K562 (cell line): ENCODE results near the gene DISC1. TPM values are rescaled to one million over a fixed set of nuclear protein-coding genes. Genes with fewer than 3 reads are reported as not detected.
A peak's percentile ranks its signal among the peaks of the same experiment; 100 is the strongest.

Experiments used
- C11orf30 ChIP-seq: fragments of 450-650 bp; IDR thresholded peaks from 2 replicates; pipeline ENCODE4 v1.6.1; 2016; ENCODE audit warnings: low read depth, mild to moderate bottlenecking
- ETV6 ChIP-seq, 3 experiments: fragments of 150-350 bp in 1 of 3; sonication (generic) in 1 of 3; formaldehyde crosslinking in 1 of 3; IDR thresholded peaks; 2 replicates each; pipeline versions ENCODE4 v1.6.1 to v1.8.0; 2014 to 2022; ENCODE audit warnings: borderline replicate concordance in 2 of 3, low read depth in 2 of 3, antibody characterized with exemption in 1 of 3, low read length in 1 of 3, mild to moderate bottlenecking in 1 of 3, missing genetic modification reagents in 1 of 3
- MAFG ChIP-seq: fragments of 450-650 bp; conservative IDR thresholded peaks from 2 replicates; pipeline ENCODE4 v1.6.1; 2016; ENCODE audit warnings: missing genetic modification characterization, missing compliant biosample characterization
- MAFK ChIP-seq: IDR thresholded peaks from 2 replicates; pipeline ENCODE4 v1.6.1; 2011; ENCODE audit warnings: low read length, improper control_type of control experiment
- MCM2 ChIP-seq: fragments of 450-650 bp; IDR thresholded peaks from 2 replicates; pipeline ENCODE4 v1.6.1; 2017; ENCODE audit warnings: low read depth, mild to moderate bottlenecking
- NR2C1 ChIP-seq, 2 experiments: fragments of 450-650 bp; IDR thresholded peaks; 2 replicates each; pipeline ENCODE4 v1.6.1; 2017; ENCODE audit warnings: mild to moderate bottlenecking in 2 of 2, antibody characterized with exemption in 1 of 2, inconsistent platforms in 1 of 2, missing compliant biosample characterization in 1 of 2, missing genetic modification characterization in 1 of 2
- TGIF2 ChIP-seq: sonication (generic); formaldehyde crosslinking; IDR thresholded peaks from 2 replicates; pipeline ENCODE4 v1.8.1; 2022; ENCODE audit warnings: mild to moderate bottlenecking, missing genetic modification reagents, moderate library complexity
- ZNF124 ChIP-seq: sonication (generic); formaldehyde crosslinking; IDR thresholded peaks from 2 replicates; pipeline ENCODE4 v1.8.1; 2022; ENCODE audit warnings: missing genetic modification reagents
- ZNF253 ChIP-seq: fragments of 250-450 bp; sonication (Bioruptor Pico); conservative IDR thresholded peaks from 2 replicates; pipeline ENCODE4 v1.6.1; 2021; ENCODE audit warnings: mild to moderate bottlenecking
- ZNF316 ChIP-seq: fragments of 450-650 bp; IDR thresholded peaks from 2 replicates; pipeline ENCODE4 v1.6.1; 2016
- polyA plus RNA-seq, 8 experiments: library from polyadenylated mRNA; depleted of rRNA in 4 of 8; stranded (reverse) in 5 of 8; unstranded in 3 of 8; fragments of >200 nt; fragmentation: Nextera tagmentation in 2 of 8; fragmentation: Illumina TruSeq in 1 of 8; extraction: Ambion mirVana in 2 of 8; extraction: Trizol in 1 of 8; gene quantifications; 2 replicates each; pipeline versions ENCODE4 v1.2.1 to v1.2.3, GENCODE V29; 2011 to 2014; ENCODE audit warnings: inconsistent platforms in 1 of 8, missing spikeins in 1 of 8
- total RNA-seq, 7 experiments: library from RNA; depleted of rRNA in 6 of 7; stranded (reverse); fragments of >200 nt in 6 of 7; fragmentation: Illumina TruSeq in 2 of 7; extraction: Trizol in 2 of 7; gene quantifications; 2 replicates each; pipeline versions ENCODE4 v1.2.1 to v1.2.3, GENCODE V29; 2011 to 2021; ENCODE audit warnings: low replicate concordance in 1 of 7
- TF ChIP-seq, protein P1 (sequence below): sonication (generic); formaldehyde crosslinking; IDR thresholded peaks from 2 replicates; pipeline ENCODE4 v1.8.0; 2022; ENCODE audit warnings: mild to moderate bottlenecking, missing genetic modification reagents

DISC1 gene
- total and polyA plus RNA-seq, 9 of the 15 experiments (the other 6 are each of a cell fraction or from before 2014, with no cell fraction given): 0.01 to 0.11 (median 0.08) TPM; not detected in 1

GRCh38 chr1:232084584-232085223, 458.1 kb downstream of the DISC1 start (continued):
- no peak for TF ChIP-seq ETV6 (IDR thresholded peaks at IDR 0.05; ENCODE audit: borderline replicate concordance in 1 of 2, low read depth in 2 of 2, low read length in 1 of 2)
- TF ChIP-seq ETV6 (CRISPR knock-in tag; IDR thresholded peaks at IDR 0.05; ENCODE audit: borderline replicate concordance): no peak
- TF ChIP-seq ZNF253 (CRISPR knock-in tag): no peak
- TF ChIP-seq C11orf30: no peak
- TF ChIP-seq, protein P1, sequence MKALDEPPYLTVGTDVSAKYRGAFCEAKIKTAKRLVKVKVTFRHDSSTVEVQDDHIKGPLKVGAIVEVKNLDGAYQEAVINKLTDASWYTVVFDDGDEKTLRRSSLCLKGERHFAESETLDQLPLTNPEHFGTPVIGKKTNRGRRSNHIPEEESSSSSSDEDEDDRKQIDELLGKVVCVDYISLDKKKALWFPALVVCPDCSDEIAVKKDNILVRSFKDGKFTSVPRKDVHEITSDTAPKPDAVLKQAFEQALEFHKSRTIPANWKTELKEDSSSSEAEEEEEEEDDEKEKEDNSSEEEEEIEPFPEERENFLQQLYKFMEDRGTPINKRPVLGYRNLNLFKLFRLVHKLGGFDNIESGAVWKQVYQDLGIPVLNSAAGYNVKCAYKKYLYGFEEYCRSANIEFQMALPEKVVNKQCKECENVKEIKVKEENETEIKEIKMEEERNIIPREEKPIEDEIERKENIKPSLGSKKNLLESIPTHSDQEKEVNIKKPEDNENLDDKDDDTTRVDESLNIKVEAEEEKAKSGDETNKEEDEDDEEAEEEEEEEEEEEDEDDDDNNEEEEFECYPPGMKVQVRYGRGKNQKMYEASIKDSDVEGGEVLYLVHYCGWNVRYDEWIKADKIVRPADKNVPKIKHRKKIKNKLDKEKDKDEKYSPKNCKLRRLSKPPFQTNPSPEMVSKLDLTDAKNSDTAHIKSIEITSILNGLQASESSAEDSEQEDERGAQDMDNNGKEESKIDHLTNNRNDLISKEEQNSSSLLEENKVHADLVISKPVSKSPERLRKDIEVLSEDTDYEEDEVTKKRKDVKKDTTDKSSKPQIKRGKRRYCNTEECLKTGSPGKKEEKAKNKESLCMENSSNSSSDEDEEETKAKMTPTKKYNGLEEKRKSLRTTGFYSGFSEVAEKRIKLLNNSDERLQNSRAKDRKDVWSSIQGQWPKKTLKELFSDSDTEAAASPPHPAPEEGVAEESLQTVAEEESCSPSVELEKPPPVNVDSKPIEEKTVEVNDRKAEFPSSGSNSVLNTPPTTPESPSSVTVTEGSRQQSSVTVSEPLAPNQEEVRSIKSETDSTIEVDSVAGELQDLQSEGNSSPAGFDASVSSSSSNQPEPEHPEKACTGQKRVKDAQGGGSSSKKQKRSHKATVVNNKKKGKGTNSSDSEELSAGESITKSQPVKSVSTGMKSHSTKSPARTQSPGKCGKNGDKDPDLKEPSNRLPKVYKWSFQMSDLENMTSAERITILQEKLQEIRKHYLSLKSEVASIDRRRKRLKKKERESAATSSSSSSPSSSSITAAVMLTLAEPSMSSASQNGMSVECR (CRISPR knock-in tag): no peak
- TF ChIP-seq MAFG: peak; percentile 49
- TF ChIP-seq TGIF2: no peak
- no peak for TF ChIP-seq NR2C1 (IDR thresholded peaks at IDR 0.05)
- TF ChIP-seq NR2C1 (tag; IDR thresholded peaks at IDR 0.05): no peak
- peak; percentile 62 for TF ChIP-seq ZNF316
- TF ChIP-seq MCM2: no peak
- no peak for TF ChIP-seq ZNF124
- TF ChIP-seq MAFK: peak; percentile 28; the same call in 1 of the 2 replicates
